OCI-LY1 (cell line): ENCODE measurements around the gene TBPL1.
A peak's percentile ranks its signal among the peaks of the same experiment; 100 is the strongest.

Experiments used
- H2AFZ ChIP-seq: fragments of 200-600 bp; sonication (generic), shearing (Covaris generic); 2 replicates; pipeline ENCODE4 v1.6.0; 2014; ENCODE audit warnings: antibody characterized with exemption, mild to moderate bottlenecking, low read length
- H3F3A ChIP-seq: fragments of 200-600 bp; sonication (generic), shearing (Covaris generic); 2 replicates; pipeline ENCODE4 v1.6.0; 2014; ENCODE audit warnings: mild to moderate bottlenecking, antibody characterized with exemption, low read length, moderate library complexity; ENCODE audit not compliant: insufficient read depth
- H3K27ac ChIP-seq: fragments of 200-600 bp; sonication (generic); 2 replicates; pipeline ENCODE4 v1.5.1; 2014; ENCODE audit warnings: low read length, mixed run types, mild to moderate bottlenecking, low read depth; ENCODE audit not compliant: poor library complexity, severe bottlenecking
- H3K27me3 ChIP-seq: fragments of 200-600 bp; sonication (generic); 2 replicates; pipeline ENCODE4 v1.6.0; 2014; ENCODE audit warnings: antibody characterized with exemption, mild to moderate bottlenecking, low read length, moderate library complexity; ENCODE audit not compliant: insufficient read depth
- H3K36me3 ChIP-seq: fragments of 200-600 bp; sonication (generic); 2 replicates; pipeline ENCODE4 v1.6.1; 2014; ENCODE audit warnings: mild to moderate bottlenecking, antibody characterized with exemption, low read length, moderate library complexity, mixed read lengths; ENCODE audit not compliant: insufficient read depth
- H3K4me1 ChIP-seq: fragments of 200-600 bp; sonication (generic); 2 replicates; pipeline ENCODE4 v1.5.1; 2014; ENCODE audit warnings: mild to moderate bottlenecking, low read length, moderate library complexity; ENCODE audit not compliant: insufficient read depth, severe bottlenecking
- H3K4me2 ChIP-seq: fragments of 200-600 bp; sonication (generic), shearing (Covaris generic); 2 replicates; pipeline ENCODE4 v1.6.1; 2014; ENCODE audit warnings: low read length
- H3K4me3 ChIP-seq: fragments of 200-600 bp; sonication (generic); 2 replicates; pipeline ENCODE4 v1.5.1; 2014; ENCODE audit warnings: low read length, low read depth, mild to moderate bottlenecking, mixed read lengths; ENCODE audit not compliant: poor library complexity, severe bottlenecking
- H3K79me2 ChIP-seq: fragments of 200-600 bp; shearing (Covaris generic); 2 replicates; pipeline ENCODE4 v1.6.1; 2016; ENCODE audit warnings: mixed run types, low read length, mixed read lengths; ENCODE audit not compliant: insufficient read depth
- H3K9ac ChIP-seq: fragments of 200-600 bp; sonication (generic), shearing (Covaris generic); 2 replicates; pipeline ENCODE4 v1.6.1; 2014; ENCODE audit warnings: mild to moderate bottlenecking, low read length, mixed read lengths
- H3K9me2 ChIP-seq: fragments of 200-600 bp; sonication (generic), shearing (Covaris generic); 2 replicates; pipeline ENCODE4 v1.6.1; 2014; ENCODE audit warnings: low read depth, mild to moderate bottlenecking, low read length, mixed read lengths
- H3K9me3 ChIP-seq: fragments of 200-600 bp; shearing (Covaris generic); 2 replicates; pipeline ENCODE4 v1.6.1; 2014; ENCODE audit warnings: low read length, mixed read lengths
- H4K20me1 ChIP-seq: fragments of 200-600 bp; sonication (generic), shearing (Covaris generic); 2 replicates; pipeline ENCODE4 v1.6.0; 2016; ENCODE audit warnings: mild to moderate bottlenecking, low read length; ENCODE audit not compliant: insufficient read depth
- EZH2 ChIP-seq: fragments of 200-600 bp; sonication (generic), shearing (Covaris generic); IDR thresholded peaks from 2 replicates; pipeline ENCODE4 v1.8.0; 2017; ENCODE audit warnings: borderline replicate concordance, mixed run types, mild to moderate bottlenecking, antibody characterized with exemption, low read length, moderate library complexity, mixed read lengths
- TF ChIP-seq, protein P1 (sequence below): fragments of 200-600 bp; sonication (generic), shearing (Covaris generic); IDR thresholded peaks from 2 replicates; pipeline ENCODE4 v1.5.1; 2017; ENCODE audit warnings: mild to moderate bottlenecking, antibody characterized with exemption, low read length, moderate library complexity, mixed read lengths

The TBPL1 gene

DNA sequence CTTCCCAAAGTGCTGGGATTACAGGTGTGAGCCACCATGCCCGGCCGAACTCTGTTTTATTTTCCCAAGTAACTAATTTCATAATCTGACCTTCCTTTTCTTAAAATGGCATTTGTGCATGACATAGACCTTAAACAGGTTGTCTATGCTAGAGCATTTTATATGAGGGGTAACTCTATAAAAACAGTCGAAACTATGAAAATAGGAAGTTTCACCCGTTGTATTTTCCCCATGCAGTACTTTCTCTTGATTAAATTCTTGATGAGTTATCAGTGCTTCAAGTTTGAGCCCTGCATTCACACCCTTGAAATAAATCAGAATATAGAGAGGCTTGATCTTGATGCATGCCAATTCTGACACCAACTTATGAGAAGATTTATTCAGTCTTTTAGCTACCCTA, 11.7 kb downstream of the TBPL1 start:
- TF ChIP-seq, protein P1, sequence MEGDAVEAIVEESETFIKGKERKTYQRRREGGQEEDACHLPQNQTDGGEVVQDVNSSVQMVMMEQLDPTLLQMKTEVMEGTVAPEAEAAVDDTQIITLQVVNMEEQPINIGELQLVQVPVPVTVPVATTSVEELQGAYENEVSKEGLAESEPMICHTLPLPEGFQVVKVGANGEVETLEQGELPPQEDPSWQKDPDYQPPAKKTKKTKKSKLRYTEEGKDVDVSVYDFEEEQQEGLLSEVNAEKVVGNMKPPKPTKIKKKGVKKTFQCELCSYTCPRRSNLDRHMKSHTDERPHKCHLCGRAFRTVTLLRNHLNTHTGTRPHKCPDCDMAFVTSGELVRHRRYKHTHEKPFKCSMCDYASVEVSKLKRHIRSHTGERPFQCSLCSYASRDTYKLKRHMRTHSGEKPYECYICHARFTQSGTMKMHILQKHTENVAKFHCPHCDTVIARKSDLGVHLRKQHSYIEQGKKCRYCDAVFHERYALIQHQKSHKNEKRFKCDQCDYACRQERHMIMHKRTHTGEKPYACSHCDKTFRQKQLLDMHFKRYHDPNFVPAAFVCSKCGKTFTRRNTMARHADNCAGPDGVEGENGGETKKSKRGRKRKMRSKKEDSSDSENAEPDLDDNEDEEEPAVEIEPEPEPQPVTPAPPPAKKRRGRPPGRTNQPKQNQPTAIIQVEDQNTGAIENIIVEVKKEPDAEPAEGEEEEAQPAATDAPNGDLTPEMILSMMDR = no peak
- no peak for TF ChIP-seq EZH2
- peak overlapping the region; percentile 12; the same call in 1 of the 2 replicates for H3K4me2 ChIP-seq
- H4K20me1 ChIP-seq = no peaks in the 10 kb centered on the region
- no peaks in the 10 kb centered on the region for H3K9me3 ChIP-seq
- no peak overlapping the region for H3K9ac ChIP-seq
- no peak overlapping the region for H3K4me3 ChIP-seq
- H3K27me3 ChIP-seq = no peaks in the 10 kb centered on the region
- no peaks in the 10 kb centered on the region for H3K9me2 ChIP-seq
- no peaks in the 10 kb centered on the region for H3F3A ChIP-seq
- no peak overlapping the region for H2AFZ ChIP-seq
- no peak overlapping the region for H3K27ac ChIP-seq
- H3K4me1 ChIP-seq = peaks cover 40% of the 10 kb centered on the region
- no peaks in the 10 kb centered on the region for H3K36me3 ChIP-seq
- peaks cover 84% of the 10 kb centered on the region for H3K79me2 ChIP-seq

GRCh38 chr6:133965817-133966360, 12.9 kb downstream of the TBPL1 start:
- no peaks in the 10 kb centered on the region for H3K36me3 ChIP-seq
- no peak overlapping the region for H3K27ac ChIP-seq
- H3K9me2 ChIP-seq = no peaks in the 10 kb centered on the region
- H3K4me2 ChIP-seq = peak overlapping the region; percentile 22; the same call in 1 of the 2 replicates
- H3K4me3 ChIP-seq = no peak overlapping the region
- TF ChIP-seq, protein P1 = no peak
- TF ChIP-seq EZH2 = no peak
- H4K20me1 ChIP-seq = no peaks in the 10 kb centered on the region
- no peak overlapping the region for H2AFZ ChIP-seq
- no peaks in the 10 kb centered on the region for H3K27me3 ChIP-seq
- peaks cover 84% of the 10 kb centered on the region for H3K79me2 ChIP-seq
- H3K9me3 ChIP-seq = no peaks in the 10 kb centered on the region
- H3F3A ChIP-seq = no peaks in the 10 kb centered on the region
- peaks cover 40% of the 10 kb centered on the region for H3K4me1 ChIP-seq
- H3K9ac ChIP-seq = no peak overlapping the region

GRCh38 chr6:133966654-133967329, 13.8 kb downstream of the TBPL1 start:
- Histone ChIP-seq H3F3A (no peaks in the 10 kb centered on the region), H4K20me1 (no peaks in the 10 kb centered on the region), H3K9ac (no peak overlapping the region), H3K9me2 (no peaks in the 10 kb centered on the region), H2AFZ (no peak overlapping the region), H3K4me3 (no peak overlapping the region), H3K27me3 (no peaks in the 10 kb centered on the region), H3K9me3 (no peaks in the 10 kb centered on the region), H3K79me2 (peaks cover 84% of the 10 kb centered on the region), H3K27ac (peak overlapping the region; percentile 51), H3K4me1 (peaks cover 40% of the 10 kb centered on the region), H3K36me3 (no peaks in the 10 kb centered on the region), H3K4me2 (peak overlapping the region; percentile 22)
- TF ChIP-seq, protein P1 = no peak
- TF ChIP-seq EZH2 = no peak
